SK-N-SH (cell line): Measurements from ENCODE around the gene MLXIP. TPM values are rescaled to one million over a fixed set of nuclear protein-coding genes. Genes with fewer than 3 reads are reported as not detected.

Source experiments
- CTCF ChIA-PET: fragments of 300-600, 350-600 bp; formaldehyde crosslinking; extraction: SDS; loops from one replicate; lab custom pipeline; 2021; lab: Yijun Ruan, JAX
- POLR2A ChIA-PET: fragments of 350-600 bp; sonication (Branson Sonifier 250); formaldehyde crosslinking; extraction: SDS; loops from one replicate; lab custom pipeline; 2020; ENCODE audit warnings: antibody characterized with exemption, inconsistent platforms; lab: Yijun Ruan, JAX
- DNase-seq: peaks from one replicate; pipeline ENCODE4 v3.0.0; 2012
- H2AFZ ChIP-seq: fragments of 200-600 bp; sonication (generic); 2 replicates; pipeline ENCODE4 v1.8.1; 2016; ENCODE audit warnings: antibody characterized with exemption, mild to moderate bottlenecking, low read depth
- H3F3A ChIP-seq: fragments of 200-600 bp; sonication (generic); replicated peaks from 2 replicates; pipeline ENCODE3; 2016; ENCODE audit warnings: antibody characterized with exemption, mild to moderate bottlenecking; ENCODE audit not compliant: insufficient read depth
- H3K27ac ChIP-seq, 2 experiments: fragments of 200-500 bp in 1 of 2; fragments of 200-600 bp in 1 of 2; sonication (Bioruptor generic) in 1 of 2; sonication (generic), shearing (Covaris generic) in 1 of 2; 2 replicates each; pipeline versions ENCODE4 v1.5.1 to v1.6.1; 2014 to 2016; ENCODE audit warnings: low read depth in 2 of 2, inconsistent platforms in 1 of 2, low read length in 1 of 2, mild to moderate bottlenecking in 1 of 2, mixed read lengths in 1 of 2
- H3K27me3 ChIP-seq: fragments of 200-600 bp; sonication (generic), shearing (Covaris generic); 2 replicates; pipeline ENCODE4 v1.6.1; 2016; ENCODE audit warnings: mixed run types; ENCODE audit not compliant: insufficient read depth
- H3K36me3 ChIP-seq, 2 experiments: fragments of 200-500 bp in 1 of 2; fragments of 200-600 bp in 1 of 2; sonication (Bioruptor generic) in 1 of 2; sonication (generic) in 1 of 2; replicated peaks in 1 of 2; 2 replicates each; pipeline versions ENCODE3 to v1.5.1; 2014 to 2016; ENCODE audit warnings: low read length in 1 of 2, mild to moderate bottlenecking in 1 of 2; ENCODE audit not compliant: insufficient read depth in 2 of 2, control insufficient read depth in 1 of 2
- H3K4me1 ChIP-seq, 2 experiments: fragments of 200-500 bp in 1 of 2; fragments of 200-600 bp in 1 of 2; sonication (Bioruptor generic) in 1 of 2; sonication (generic), shearing (Covaris generic) in 1 of 2; 2 replicates each; pipeline versions ENCODE4 v1.5.1 to v1.6.1; 2014 to 2016; ENCODE audit warnings: low read depth in 1 of 2, low read length in 1 of 2, mixed run types in 1 of 2; ENCODE audit not compliant: insufficient read depth in 2 of 2, control insufficient read depth in 1 of 2
- H3K4me2 ChIP-seq: fragments of 200-600 bp; sonication (generic), shearing (Covaris generic); 2 replicates; pipeline ENCODE4 v1.6.1; 2017; ENCODE audit warnings: mixed run types
- H3K4me3 ChIP-seq, 2 experiments: fragments of 200-500 bp in 1 of 2; fragments of 200-600 bp in 1 of 2; sonication (Bioruptor generic) in 1 of 2; sonication (generic), shearing (Covaris generic) in 1 of 2; 2 replicates each; pipeline versions ENCODE4 v1.5.1 to v1.8.1; 2014 to 2016; ENCODE audit warnings: low read depth in 2 of 2, inconsistent platforms in 1 of 2, low read length in 1 of 2, mild to moderate bottlenecking in 1 of 2, mixed read lengths in 1 of 2, moderate library complexity in 1 of 2
- H3K79me2 ChIP-seq: fragments of 200-600 bp; sonication (generic); 2 replicates; pipeline ENCODE4 v1.8.1; 2017; ENCODE audit warnings: mild to moderate bottlenecking; ENCODE audit not compliant: insufficient read depth
- H3K9ac ChIP-seq: fragments of 200-600 bp; sonication (generic); 2 replicates; pipeline ENCODE4 v1.6.1; 2017; ENCODE audit warnings: mixed run types
- H3K9me2 ChIP-seq: fragments of 200-600 bp; sonication (generic); 2 replicates; pipeline ENCODE4 v1.6.1; 2017; ENCODE audit warnings: mixed run types
- H3K9me3 ChIP-seq: fragments of 200-600 bp; sonication (generic); 2 replicates; pipeline ENCODE4 v1.6.1; 2017; ENCODE audit warnings: mixed run types, mild to moderate bottlenecking, moderate library complexity
- H4K20me1 ChIP-seq: fragments of 200-600 bp; sonication (generic); 2 replicates; pipeline ENCODE4 v1.6.1; 2017; ENCODE audit warnings: mild to moderate bottlenecking, mixed run types; ENCODE audit not compliant: insufficient read depth
- FOXJ3 ChIP-seq: sonication (generic); formaldehyde crosslinking; IDR thresholded peaks from 2 replicates; pipeline ENCODE4 v1.5.1; 2020; ENCODE audit warnings: mild to moderate bottlenecking, missing genetic modification reagents
- FOXM1 ChIP-seq: IDR thresholded peaks from 2 replicates; pipeline ENCODE4 v1.4.0; 2012; ENCODE audit warnings: low read depth, mild to moderate bottlenecking
- MEF2A ChIP-seq: IDR thresholded peaks from 2 replicates; pipeline ENCODE4 v1.4.0; 2012; ENCODE audit warnings: low read depth, borderline replicate concordance
- NFIC ChIP-seq: IDR thresholded peaks from 2 replicates; pipeline ENCODE4 v1.4.0; 2012; ENCODE audit warnings: borderline replicate concordance
- NRF1 ChIP-seq: IDR thresholded peaks from 2 replicates; pipeline ENCODE4 v1.6.1; 2012; ENCODE audit warnings: low read depth, mild to moderate bottlenecking, low read length
- RCOR1 ChIP-seq: fragments of 150-350 bp; IDR thresholded peaks from 2 replicates; pipeline ENCODE4 v1.6.1; 2017; ENCODE audit warnings: antibody characterized with exemption, low read length
- SIN3A ChIP-seq: IDR thresholded peaks from 2 replicates; pipeline ENCODE4 v1.6.1; 2012; ENCODE audit warnings: low read depth, mild to moderate bottlenecking, low read length, moderate library complexity, borderline replicate concordance
- SMC3 ChIP-seq: IDR thresholded peaks from 2 replicates; pipeline ENCODE4 v1.6.1; 2012; ENCODE audit warnings: low read depth, low read length, improper control_type of control experiment
- TAF1 ChIP-seq: IDR thresholded peaks from 2 replicates; pipeline ENCODE4 v1.6.1; 2012; ENCODE audit warnings: low read depth, mild to moderate bottlenecking, low read length, moderate library complexity, borderline replicate concordance
- YY1 ChIP-seq: IDR thresholded peaks from 2 replicates; pipeline ENCODE4 v1.4.0; 2012; ENCODE audit warnings: low read depth, mild to moderate bottlenecking
- WGBS: methylation state at CpG from one replicate; pipeline ENCODE4 v1.1.6; 2017; ENCODE audit warnings: low lambda C conversion rate; 5-methylcytosine and 5-hydroxymethylcytosine counted together
- polyA plus RNA-seq, 3 experiments: library from polyadenylated mRNA; depleted of rRNA; stranded (reverse); fragments of >200 nt; gene quantifications; 2 replicates each; pipeline ENCODE4 v1.2.3, GENCODE V29; 2012
- TF ChIP-seq, protein P1 (sequence below): IDR thresholded peaks from 2 replicates; pipeline ENCODE4 v1.6.1; 2012; ENCODE audit warnings: mild to moderate bottlenecking, low read depth, low read length, moderate library complexity
- TF ChIP-seq, protein P2 (sequence below): IDR thresholded peaks from 2 replicates; pipeline ENCODE4 v1.4.0; 2012; ENCODE audit warnings: low read depth, borderline replicate concordance
- TF ChIP-seq, protein P3 (sequence below): fragments of 150-350 bp; IDR thresholded peaks from 2 replicates; pipeline ENCODE4 v1.6.1; 2017; ENCODE audit warnings: antibody characterized with exemption, low read length, low read depth, borderline replicate concordance
- TF ChIP-seq, protein P4 (sequence below): fragments of 150-350 bp; IDR thresholded peaks from 2 replicates; pipeline ENCODE4 v1.6.1; 2016; ENCODE audit warnings: mild to moderate bottlenecking, low read depth, low read length
- TF ChIP-seq, protein P5 (sequence below): IDR thresholded peaks from 2 replicates; pipeline ENCODE4 v1.4.0; 2012; ENCODE audit warnings: low read depth, borderline replicate concordance

The MLXIP gene
- polyA plus RNA-seq, 1 of the 3 experiments (the other 2 are of a cell fraction) = 11.0 TPM

DNA sequence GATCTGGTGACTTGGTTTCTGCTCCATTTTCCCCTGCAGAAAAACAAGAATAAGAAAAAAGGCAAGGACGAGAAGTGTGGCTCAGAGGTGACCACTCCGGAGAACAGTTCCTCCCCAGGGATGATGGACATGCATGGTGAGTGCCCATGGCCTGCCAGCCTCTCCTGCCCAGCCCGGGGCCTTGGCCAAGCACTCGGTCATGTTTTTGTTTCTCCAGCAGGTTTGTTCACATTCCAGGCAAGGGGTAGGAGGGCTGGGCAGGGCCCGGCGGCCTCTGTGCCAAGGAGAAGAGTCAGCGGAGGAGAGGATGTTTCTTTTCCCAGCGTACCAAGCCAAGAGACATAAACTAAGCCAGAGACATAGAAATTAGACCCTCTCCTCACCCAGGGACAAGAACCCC is 43.3 kb upstream of the MLXIP start:
- no peak overlapping the region for H3K4me3 ChIP-seq
- H3K9me3 ChIP-seq = no peaks in the 10 kb centered on the region
- TF ChIP-seq, protein P1, sequence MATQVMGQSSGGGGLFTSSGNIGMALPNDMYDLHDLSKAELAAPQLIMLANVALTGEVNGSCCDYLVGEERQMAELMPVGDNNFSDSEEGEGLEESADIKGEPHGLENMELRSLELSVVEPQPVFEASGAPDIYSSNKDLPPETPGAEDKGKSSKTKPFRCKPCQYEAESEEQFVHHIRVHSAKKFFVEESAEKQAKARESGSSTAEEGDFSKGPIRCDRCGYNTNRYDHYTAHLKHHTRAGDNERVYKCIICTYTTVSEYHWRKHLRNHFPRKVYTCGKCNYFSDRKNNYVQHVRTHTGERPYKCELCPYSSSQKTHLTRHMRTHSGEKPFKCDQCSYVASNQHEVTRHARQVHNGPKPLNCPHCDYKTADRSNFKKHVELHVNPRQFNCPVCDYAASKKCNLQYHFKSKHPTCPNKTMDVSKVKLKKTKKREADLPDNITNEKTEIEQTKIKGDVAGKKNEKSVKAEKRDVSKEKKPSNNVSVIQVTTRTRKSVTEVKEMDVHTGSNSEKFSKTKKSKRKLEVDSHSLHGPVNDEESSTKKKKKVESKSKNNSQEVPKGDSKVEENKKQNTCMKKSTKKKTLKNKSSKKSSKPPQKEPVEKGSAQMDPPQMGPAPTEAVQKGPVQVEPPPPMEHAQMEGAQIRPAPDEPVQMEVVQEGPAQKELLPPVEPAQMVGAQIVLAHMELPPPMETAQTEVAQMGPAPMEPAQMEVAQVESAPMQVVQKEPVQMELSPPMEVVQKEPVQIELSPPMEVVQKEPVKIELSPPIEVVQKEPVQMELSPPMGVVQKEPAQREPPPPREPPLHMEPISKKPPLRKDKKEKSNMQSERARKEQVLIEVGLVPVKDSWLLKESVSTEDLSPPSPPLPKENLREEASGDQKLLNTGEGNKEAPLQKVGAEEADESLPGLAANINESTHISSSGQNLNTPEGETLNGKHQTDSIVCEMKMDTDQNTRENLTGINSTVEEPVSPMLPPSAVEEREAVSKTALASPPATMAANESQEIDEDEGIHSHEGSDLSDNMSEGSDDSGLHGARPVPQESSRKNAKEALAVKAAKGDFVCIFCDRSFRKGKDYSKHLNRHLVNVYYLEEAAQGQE = no peak
- TF ChIP-seq, protein P2, sequence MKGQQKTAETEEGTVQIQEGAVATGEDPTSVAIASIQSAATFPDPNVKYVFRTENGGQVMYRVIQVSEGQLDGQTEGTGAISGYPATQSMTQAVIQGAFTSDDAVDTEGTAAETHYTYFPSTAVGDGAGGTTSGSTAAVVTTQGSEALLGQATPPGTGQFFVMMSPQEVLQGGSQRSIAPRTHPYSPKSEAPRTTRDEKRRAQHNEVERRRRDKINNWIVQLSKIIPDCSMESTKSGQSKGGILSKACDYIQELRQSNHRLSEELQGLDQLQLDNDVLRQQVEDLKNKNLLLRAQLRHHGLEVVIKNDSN = no peak
- no peak for TF ChIP-seq SIN3A
- TF ChIP-seq FOXM1 = no peak
- TF ChIP-seq, protein P3, sequence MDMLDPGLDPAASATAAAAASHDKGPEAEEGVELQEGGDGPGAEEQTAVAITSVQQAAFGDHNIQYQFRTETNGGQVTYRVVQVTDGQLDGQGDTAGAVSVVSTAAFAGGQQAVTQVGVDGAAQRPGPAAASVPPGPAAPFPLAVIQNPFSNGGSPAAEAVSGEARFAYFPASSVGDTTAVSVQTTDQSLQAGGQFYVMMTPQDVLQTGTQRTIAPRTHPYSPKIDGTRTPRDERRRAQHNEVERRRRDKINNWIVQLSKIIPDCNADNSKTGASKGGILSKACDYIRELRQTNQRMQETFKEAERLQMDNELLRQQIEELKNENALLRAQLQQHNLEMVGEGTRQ = no peak
- no peak for TF ChIP-seq YY1
- no peak for TF ChIP-seq RCOR1
- peaks cover 4% of the 10 kb centered on the region for H3F3A ChIP-seq
- CTCF ChIA-PET = interaction anchor here (1.0 kb wide), 1 partner anchor 88 kb away, joined by 3 read pairs; no protein-coding TSS in a partner anchor
- no peak overlapping the region for H2AFZ ChIP-seq
- H3K79me2 ChIP-seq = peaks cover 86% of the 10 kb centered on the region
- WGBS = 95% methylated on average over 8 of the region's 8 CpGs
- H3K36me3 ChIP-seq = peaks cover 0 to 32% of the 10 kb centered on the region in 2 experiments
- no peak overlapping the region for H3K27ac ChIP-seq
- H3K4me2 ChIP-seq = no peak overlapping the region
- no peak overlapping the region for H3K9ac ChIP-seq
- H3K27me3 ChIP-seq = no peaks in the 10 kb centered on the region
- no peak for DNase-seq
- H3K9me2 ChIP-seq = no peaks in the 10 kb centered on the region
- H3K4me1 ChIP-seq = no peaks in the 10 kb centered on the region
- H4K20me1 ChIP-seq = peaks cover 29% of the 10 kb centered on the region; the same call in 1 of the 2 replicates
- POLR2A ChIA-PET = no interaction called here

DNA sequence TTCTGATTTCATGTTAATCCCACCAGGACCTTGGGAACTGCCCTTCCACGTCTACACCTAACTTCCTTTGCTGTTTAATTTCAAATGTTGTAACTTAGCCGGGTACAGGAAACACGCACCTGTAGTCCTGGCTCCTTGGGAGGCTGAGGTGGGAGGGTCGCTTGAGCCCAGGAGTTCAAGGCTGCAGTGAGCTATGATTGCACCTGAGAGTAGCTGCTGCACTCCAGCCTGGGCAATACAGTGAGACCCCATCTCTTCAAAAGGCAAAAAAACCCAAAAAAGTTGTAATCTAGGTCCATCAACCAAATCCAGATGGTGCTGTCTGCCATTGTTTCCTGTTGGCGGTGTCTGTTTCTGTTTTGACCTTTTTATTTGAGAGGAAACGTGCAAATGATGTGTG is 42.4 kb upstream of the MLXIP start:
- DNase-seq = no peak
- Histone ChIP-seq H3K4me3 (no peak overlapping the region), H3K9me3 (no peaks in the 10 kb centered on the region), H3K4me1 (no peaks in the 10 kb centered on the region), H3K27ac (no peak overlapping the region), H3K4me2 (no peak overlapping the region), H3K9me2 (no peaks in the 10 kb centered on the region), H3K9ac (no peak overlapping the region), H3K27me3 (no peaks in the 10 kb centered on the region), H4K20me1 (peaks cover 22% of the 10 kb centered on the region; the same call in 1 of the 2 replicates), H3K79me2 (peaks cover 78% of the 10 kb centered on the region), H2AFZ (no peak overlapping the region), H3F3A (peaks cover 4% of the 10 kb centered on the region), H3K36me3 (peaks cover 0 to 35% of the 10 kb centered on the region in 2 experiments)
- CTCF ChIA-PET = no interaction called here
- 94% methylated on average over 6 of the region's 6 CpGs for WGBS
- POLR2A ChIA-PET = no interaction called here
- TF ChIP-seq YY1 (no peak), NFIC (no peak), FOXJ3 (CRISPR knock-in tag) (no peak), TAF1 (no peak), MEF2A (no peak), SMC3 (no peak), NRF1 (no peak)
- TF ChIP-seq, protein P1 = no peak
- TF ChIP-seq, protein P4, sequence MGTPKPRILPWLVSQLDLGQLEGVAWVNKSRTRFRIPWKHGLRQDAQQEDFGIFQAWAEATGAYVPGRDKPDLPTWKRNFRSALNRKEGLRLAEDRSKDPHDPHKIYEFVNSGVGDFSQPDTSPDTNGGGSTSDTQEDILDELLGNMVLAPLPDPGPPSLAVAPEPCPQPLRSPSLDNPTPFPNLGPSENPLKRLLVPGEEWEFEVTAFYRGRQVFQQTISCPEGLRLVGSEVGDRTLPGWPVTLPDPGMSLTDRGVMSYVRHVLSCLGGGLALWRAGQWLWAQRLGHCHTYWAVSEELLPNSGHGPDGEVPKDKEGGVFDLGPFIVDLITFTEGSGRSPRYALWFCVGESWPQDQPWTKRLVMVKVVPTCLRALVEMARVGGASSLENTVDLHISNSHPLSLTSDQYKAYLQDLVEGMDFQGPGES = no peak
- TF ChIP-seq, protein P5, sequence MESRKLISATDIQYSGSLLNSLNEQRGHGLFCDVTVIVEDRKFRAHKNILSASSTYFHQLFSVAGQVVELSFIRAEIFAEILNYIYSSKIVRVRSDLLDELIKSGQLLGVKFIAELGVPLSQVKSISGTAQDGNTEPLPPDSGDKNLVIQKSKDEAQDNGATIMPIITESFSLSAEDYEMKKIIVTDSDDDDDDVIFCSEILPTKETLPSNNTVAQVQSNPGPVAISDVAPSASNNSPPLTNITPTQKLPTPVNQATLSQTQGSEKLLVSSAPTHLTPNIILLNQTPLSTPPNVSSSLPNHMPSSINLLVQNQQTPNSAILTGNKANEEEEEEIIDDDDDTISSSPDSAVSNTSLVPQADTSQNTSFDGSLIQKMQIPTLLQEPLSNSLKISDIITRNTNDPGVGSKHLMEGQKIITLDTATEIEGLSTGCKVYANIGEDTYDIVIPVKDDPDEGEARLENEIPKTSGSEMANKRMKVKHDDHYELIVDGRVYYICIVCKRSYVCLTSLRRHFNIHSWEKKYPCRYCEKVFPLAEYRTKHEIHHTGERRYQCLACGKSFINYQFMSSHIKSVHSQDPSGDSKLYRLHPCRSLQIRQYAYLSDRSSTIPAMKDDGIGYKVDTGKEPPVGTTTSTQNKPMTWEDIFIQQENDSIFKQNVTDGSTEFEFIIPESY = no peak
